Astrocyte (in vitro differentiated cells and primary cell): ENCODE measurements around the gene LTB. TPM values are rescaled to one million over a fixed set of nuclear protein-coding genes. Genes with fewer than 3 reads are reported as not detected.
A peak's percentile ranks its signal among the peaks of the same experiment; 100 is the strongest.

Experiments used
- DNase-seq: peaks from one replicate; pipeline ENCODE4 v3.0.0-alpha.2; 2010; ENCODE audit warnings: low read depth
- FAIRE-seq: peaks from 2 replicates; lab custom pipeline; 2011; peaks lifted over from hg19 to GRCh38; lab: Jason Lieb, UNC
- H2AFZ ChIP-seq: 2 replicates; pipeline ENCODE4 v1.6.0; 2012; ENCODE audit warnings: low read depth, low read length, inconsistent platforms
- H3K27ac ChIP-seq: 2 replicates; pipeline ENCODE4 v1.5.1; 2011; ENCODE audit warnings: low read depth, low read length, inconsistent platforms
- H3K27me3 ChIP-seq: 2 replicates; pipeline ENCODE4 v1.6.0; 2011; ENCODE audit warnings: low read length, inconsistent platforms; ENCODE audit not compliant: insufficient read depth
- H3K36me3 ChIP-seq: 2 replicates; pipeline ENCODE4 v1.5.1; 2011; ENCODE audit warnings: low read length, inconsistent platforms; ENCODE audit not compliant: insufficient read depth
- H3K4me1 ChIP-seq: 2 replicates; pipeline ENCODE4 v1.5.1; 2011; ENCODE audit warnings: low read length, inconsistent platforms; ENCODE audit not compliant: insufficient read depth
- H3K4me2 ChIP-seq: 2 replicates; pipeline ENCODE4 v1.6.0; 2012; ENCODE audit warnings: low read length, inconsistent platforms
- H3K4me3 ChIP-seq: 2 replicates; pipeline ENCODE4 v1.5.1; 2011; ENCODE audit warnings: low read depth, mild to moderate bottlenecking, low read length, inconsistent platforms; ENCODE audit not compliant: insufficient read depth
- H3K79me2 ChIP-seq: 2 replicates; pipeline ENCODE4 v1.6.0; 2012; ENCODE audit warnings: mild to moderate bottlenecking, low read length, inconsistent platforms; ENCODE audit not compliant: insufficient read depth
- H3K9ac ChIP-seq: 2 replicates; pipeline ENCODE4 v1.6.0; 2012; ENCODE audit warnings: mild to moderate bottlenecking, low read length, inconsistent platforms
- H3K9me3 ChIP-seq: 2 replicates; pipeline ENCODE4 v1.5.1; 2012; ENCODE audit warnings: low read depth, mild to moderate bottlenecking, low read length, inconsistent platforms; ENCODE audit not compliant: insufficient read depth
- H4K20me1 ChIP-seq: 2 replicates; pipeline ENCODE4 v1.6.0; 2012; ENCODE audit warnings: low read length, inconsistent platforms; ENCODE audit not compliant: insufficient read depth
- H3K27ac Mint-ChIP-seq: one replicate; pipeline ENCODE4 v1.8.0; 2021; ENCODE audit warnings: mild to moderate bottlenecking, mixed read lengths; ENCODE audit not compliant: unreplicated experiment
- H3K27me3 Mint-ChIP-seq: one replicate; pipeline ENCODE4 v1.8.0; 2021; ENCODE audit warnings: low read depth, mixed read lengths; ENCODE audit not compliant: unreplicated experiment
- H3K36me3 Mint-ChIP-seq: one replicate; pipeline ENCODE4 v1.8.0; 2021; ENCODE audit warnings: low read depth, mixed read lengths; ENCODE audit not compliant: unreplicated experiment
- H3K4me1 Mint-ChIP-seq: one replicate; pipeline ENCODE4 v1.8.0; 2021; ENCODE audit warnings: low read depth, mixed read lengths; ENCODE audit not compliant: unreplicated experiment
- H3K4me3 Mint-ChIP-seq: one replicate; pipeline ENCODE4 v1.8.0; 2021; ENCODE audit warnings: mild to moderate bottlenecking, moderate library complexity, mixed read lengths; ENCODE audit not compliant: unreplicated experiment
- H3K9me3 Mint-ChIP-seq: one replicate; pipeline ENCODE4 v1.8.0; 2021; ENCODE audit warnings: mild to moderate bottlenecking, mixed read lengths; ENCODE audit not compliant: unreplicated experiment
- CTCF ChIP-seq: IDR thresholded peaks from 2 replicates; pipeline ENCODE4 v1.5.1; 2011; ENCODE audit warnings: low read depth, mild to moderate bottlenecking, inconsistent platforms, low read length, moderate library complexity; ENCODE audit not compliant: insufficient read depth
- EZH2 ChIP-seq: IDR thresholded peaks from 2 replicates; pipeline ENCODE4 v1.6.1; 2012; ENCODE audit warnings: mild to moderate bottlenecking, low read length, inconsistent platforms; ENCODE audit not compliant: insufficient read depth
- total RNA-seq: library from RNA; stranded (reverse); gene quantifications from 2 replicates; pipeline ENCODE4 v1.2.1, GENCODE V29; 2021

LTB gene
- total RNA-seq, 1 donor from 2014 or later: 0.52 TPM

- Mint-ChIP-seq H3K27ac (peak overlapping the region; percentile 28), H3K27me3 (peaks cover 27% of the 10 kb centered on the region), H3K9me3 (no peaks in the 10 kb centered on the region), H3K4me1 (peaks cover 12% of the 10 kb centered on the region), H3K36me3 (no peaks in the 10 kb centered on the region), H3K4me3 (no peak overlapping the region)
- FAIRE-seq (no peak), DNase-seq (no peak)
- Histone ChIP-seq H3K4me3 (no peak overlapping the region), H3K79me2 (no peaks in the 10 kb centered on the region), H3K4me1 (no peaks in the 10 kb centered on the region), H3K4me2 (no peak overlapping the region), H2AFZ (no peak overlapping the region), H3K27ac (no peak overlapping the region), H3K9me3 (no peaks in the 10 kb centered on the region), H3K36me3 (no peaks in the 10 kb centered on the region), H3K9ac (no peak overlapping the region), H4K20me1 (no peaks in the 10 kb centered on the region), H3K27me3 (peaks cover 3% of the 10 kb centered on the region)
- no peak for TF ChIP-seq CTCF
- TF ChIP-seq EZH2: no peak
Observed at GRCh38 chr6:31573239-31574105, 8.8 kb downstream of the LTB start.

- Histone ChIP-seq H3K4me1 (no peaks in the 10 kb centered on the region), H3K79me2 (no peaks in the 10 kb centered on the region), H3K36me3 (no peaks in the 10 kb centered on the region), H3K27ac (no peak within 1 kb of the TSS), H3K4me3 (no peak within 1 kb of the TSS), H2AFZ (no peak within 1 kb of the TSS), H3K9ac (no peak within 1 kb of the TSS), H3K4me2 (no peak within 1 kb of the TSS), H3K27me3 (peaks cover 3% of the 10 kb centered on the region), H4K20me1 (no peaks in the 10 kb centered on the region), H3K9me3 (no peaks in the 10 kb centered on the region)
- Mint-ChIP-seq H3K27me3 (peaks cover 27% of the 10 kb centered on the region), H3K36me3 (no peaks in the 10 kb centered on the region), H3K4me1 (peaks cover 12% of the 10 kb centered on the region), H3K9me3 (no peaks in the 10 kb centered on the region), H3K27ac (no peak within 1 kb of the TSS), H3K4me3 (no peak within 1 kb of the TSS)
- TF ChIP-seq EZH2 (no peak), CTCF (no peak)
- DNase-seq (no peak), FAIRE-seq (no peak)
Observed at GRCh38 chr6:31572041-31572911, 9.9 kb downstream of the LTB start, which contains the start of gene LTA. Gene LTA (plus strand): TSS chr6:31572289. CDS start chr6:31572743, 454 bp downstream.
